DMS 273 treated with DMSO at 0.1 percent for 48 hours (cell line): ENCODE results near the gene CEP76.

Source experiments
- DNase-seq: peaks from one replicate; lab custom pipeline; 2025; lab: John Stamatoyannopoulos, UW

The CEP76 gene

GRCh38 chr18:12703664-12704063 is 1.1 kb upstream of the CEP76 start:
- peak; percentile 39 for DNase-seq

- no peak for DNase-seq
Measured at GRCh38 chr18:12703096-12703567, 609 bp upstream of the CEP76 start.

GRCh38 chr18:12701161-12701560 is 1.4 kb downstream of the CEP76 start:
- DNase-seq = no peak

- DNase-seq = no peak
Measured at GRCh38 chr18:12699747-12700146, 2.8 kb downstream of the CEP76 start.

GRCh38 chr18:12694032-12694431 is 8.5 kb downstream of the CEP76 start:
- no peak for DNase-seq

GRCh38 chr18:12692206-12692605 is 10.3 kb downstream of the CEP76 start:
- no peak for DNase-seq

- DNase-seq = no peak
Measured at GRCh38 chr18:12689256-12689850, 13.2 kb downstream of the CEP76 start.

GRCh38 chr18:12686100-12686499 is 16.4 kb downstream of the CEP76 start:
- no peak for DNase-seq

- no peak for DNase-seq
Measured at GRCh38 chr18:12679183-12679786, 23.2 kb downstream of the CEP76 start.

GRCh38 chr18:12668041-12668440 is 34.5 kb downstream of the CEP76 start:
- DNase-seq = no peak

GRCh38 chr18:12659904-12660605 is 42.5 kb downstream of the CEP76 start:
- no peak for DNase-seq

GRCh38 chr18:12658426-12659138 is 43.9 kb downstream of the CEP76 start:
- no peak for DNase-seq

- DNase-seq = no peak
Measured at GRCh38 chr18:12657684-12658425, 44.7 kb downstream of the CEP76 start, which contains the start of gene SPIRE1. TSS of gene SPIRE1 (minus strand) at chr18:12658107. CDS start at chr18:12657866, 241 bp downstream.

GRCh38 chr18:12656938-12657683 is 45.4 kb downstream of the CEP76 start:
- DNase-seq = no peak

GRCh38 chr18:12656605-12656937 is 46.0 kb downstream of the CEP76 start:
- DNase-seq = no peak

- no peak for DNase-seq
Measured at GRCh38 chr18:12654971-12655370, 47.6 kb downstream of the CEP76 start.

GRCh38 chr18:12652861-12653401 is 49.6 kb downstream of the CEP76 start:
- DNase-seq = no peak

GRCh38 chr18:12651651-12652050 is 50.9 kb downstream of the CEP76 start:
- DNase-seq = no peak

GRCh38 chr18:12647773-12648172 is 54.8 kb downstream of the CEP76 start:
- DNase-seq = no peak

- no peak for DNase-seq
Measured at GRCh38 chr18:12645751-12646203, 56.7 kb downstream of the CEP76 start.

GRCh38 chr18:12645254-12645653 is 57.3 kb downstream of the CEP76 start:
- no peak for DNase-seq
